SK-N-SH (cell line): ENCODE data around the gene NADK. TPM values are rescaled to one million over a fixed set of nuclear protein-coding genes. Genes with fewer than 3 reads are reported as not detected.

Experiments
- CTCF ChIA-PET: fragments of 300-600, 350-600 bp; formaldehyde crosslinking; extraction: SDS; loops from one replicate; lab custom pipeline; 2021; lab: Yijun Ruan, JAX
- POLR2A ChIA-PET: fragments of 350-600 bp; sonication (Branson Sonifier 250); formaldehyde crosslinking; extraction: SDS; loops from one replicate; lab custom pipeline; 2020; ENCODE audit warnings: antibody characterized with exemption, inconsistent platforms; lab: Yijun Ruan, JAX
- DNase-seq: peaks from one replicate; pipeline ENCODE4 v3.0.0; 2012
- H2AFZ ChIP-seq: fragments of 200-600 bp; sonication (generic); 2 replicates; pipeline ENCODE4 v1.8.1; 2016; ENCODE audit warnings: antibody characterized with exemption, mild to moderate bottlenecking, low read depth
- H3F3A ChIP-seq: fragments of 200-600 bp; sonication (generic); replicated peaks from 2 replicates; pipeline ENCODE3; 2016; ENCODE audit warnings: antibody characterized with exemption, mild to moderate bottlenecking; ENCODE audit not compliant: insufficient read depth
- H3K27ac ChIP-seq, 2 experiments: fragments of 200-500 bp in 1 of 2; fragments of 200-600 bp in 1 of 2; sonication (Bioruptor generic) in 1 of 2; sonication (generic), shearing (Covaris generic) in 1 of 2; 2 replicates each; pipeline versions ENCODE4 v1.5.1 to v1.6.1; 2014 to 2016; ENCODE audit warnings: low read depth in 2 of 2, inconsistent platforms in 1 of 2, low read length in 1 of 2, mild to moderate bottlenecking in 1 of 2, mixed read lengths in 1 of 2
- H3K27me3 ChIP-seq: fragments of 200-600 bp; sonication (generic), shearing (Covaris generic); 2 replicates; pipeline ENCODE4 v1.6.1; 2016; ENCODE audit warnings: mixed run types; ENCODE audit not compliant: insufficient read depth
- H3K36me3 ChIP-seq, 2 experiments: fragments of 200-500 bp in 1 of 2; fragments of 200-600 bp in 1 of 2; sonication (Bioruptor generic) in 1 of 2; sonication (generic) in 1 of 2; replicated peaks in 1 of 2; 2 replicates each; pipeline versions ENCODE3 to v1.5.1; 2014 to 2016; ENCODE audit warnings: low read length in 1 of 2, mild to moderate bottlenecking in 1 of 2; ENCODE audit not compliant: insufficient read depth in 2 of 2, control insufficient read depth in 1 of 2
- H3K4me1 ChIP-seq, 2 experiments: fragments of 200-500 bp in 1 of 2; fragments of 200-600 bp in 1 of 2; sonication (Bioruptor generic) in 1 of 2; sonication (generic), shearing (Covaris generic) in 1 of 2; 2 replicates each; pipeline versions ENCODE4 v1.5.1 to v1.6.1; 2014 to 2016; ENCODE audit warnings: low read depth in 1 of 2, low read length in 1 of 2, mixed run types in 1 of 2; ENCODE audit not compliant: insufficient read depth in 2 of 2, control insufficient read depth in 1 of 2
- H3K4me2 ChIP-seq: fragments of 200-600 bp; sonication (generic), shearing (Covaris generic); 2 replicates; pipeline ENCODE4 v1.6.1; 2017; ENCODE audit warnings: mixed run types
- H3K4me3 ChIP-seq, 2 experiments: fragments of 200-500 bp in 1 of 2; fragments of 200-600 bp in 1 of 2; sonication (Bioruptor generic) in 1 of 2; sonication (generic), shearing (Covaris generic) in 1 of 2; 2 replicates each; pipeline versions ENCODE4 v1.5.1 to v1.8.1; 2014 to 2016; ENCODE audit warnings: low read depth in 2 of 2, inconsistent platforms in 1 of 2, low read length in 1 of 2, mild to moderate bottlenecking in 1 of 2, mixed read lengths in 1 of 2, moderate library complexity in 1 of 2
- H3K79me2 ChIP-seq: fragments of 200-600 bp; sonication (generic); 2 replicates; pipeline ENCODE4 v1.8.1; 2017; ENCODE audit warnings: mild to moderate bottlenecking; ENCODE audit not compliant: insufficient read depth
- H3K9ac ChIP-seq: fragments of 200-600 bp; sonication (generic); 2 replicates; pipeline ENCODE4 v1.6.1; 2017; ENCODE audit warnings: mixed run types
- H3K9me2 ChIP-seq: fragments of 200-600 bp; sonication (generic); 2 replicates; pipeline ENCODE4 v1.6.1; 2017; ENCODE audit warnings: mixed run types
- H3K9me3 ChIP-seq: fragments of 200-600 bp; sonication (generic); 2 replicates; pipeline ENCODE4 v1.6.1; 2017; ENCODE audit warnings: mixed run types, mild to moderate bottlenecking, moderate library complexity
- H4K20me1 ChIP-seq: fragments of 200-600 bp; sonication (generic); 2 replicates; pipeline ENCODE4 v1.6.1; 2017; ENCODE audit warnings: mild to moderate bottlenecking, mixed run types; ENCODE audit not compliant: insufficient read depth
- CTCF ChIP-seq: fragments of 200-600 bp; sonication (generic); IDR thresholded peaks from 2 replicates; pipeline ENCODE4 v1.6.1; 2017; ENCODE audit warnings: antibody characterized with exemption, mild to moderate bottlenecking, moderate library complexity
- EP300 ChIP-seq, 2 experiments: IDR thresholded peaks; 2 replicates each; pipeline versions ENCODE4 v1.4.0 to v1.6.1; 2012; ENCODE audit warnings: borderline replicate concordance in 1 of 2, low read depth in 1 of 2, low read length in 1 of 2
- EZH2phosphoT487 ChIP-seq: fragments of 200-600 bp; sonication (generic); IDR thresholded peaks from 2 replicates; pipeline ENCODE4 v1.6.1; 2017; ENCODE audit warnings: low read depth, mixed run types, mild to moderate bottlenecking, antibody characterized with exemption, moderate library complexity, borderline replicate concordance
- FOXM1 ChIP-seq: IDR thresholded peaks from 2 replicates; pipeline ENCODE4 v1.4.0; 2012; ENCODE audit warnings: low read depth, mild to moderate bottlenecking
- GABPA ChIP-seq: IDR thresholded peaks from 2 replicates; pipeline ENCODE4 v1.4.0; 2012; ENCODE audit warnings: low read depth, mild to moderate bottlenecking
- GATA2 ChIP-seq: sonication (generic); formaldehyde crosslinking; IDR thresholded peaks from 2 replicates; pipeline ENCODE4 v1.5.0; 2020; ENCODE audit warnings: mild to moderate bottlenecking, missing genetic modification reagents
- IRF3 ChIP-seq: fragments of 150-350 bp; IDR thresholded peaks from 2 replicates; pipeline ENCODE4 v1.6.1; 2016; ENCODE audit warnings: mild to moderate bottlenecking, low read depth, low read length
- JUND ChIP-seq: IDR thresholded peaks from 2 replicates; pipeline ENCODE4 v1.4.0; 2012
- MAX ChIP-seq: IDR thresholded peaks from 2 replicates; pipeline ENCODE4 v1.4.0; 2012; ENCODE audit warnings: low read depth
- MXI1 ChIP-seq: IDR thresholded peaks from 2 replicates; pipeline ENCODE4 v1.6.1; 2012; ENCODE audit warnings: mild to moderate bottlenecking, low read depth, low read length, improper control_type of control experiment
- NRF1 ChIP-seq: IDR thresholded peaks from 2 replicates; pipeline ENCODE4 v1.6.1; 2012; ENCODE audit warnings: low read depth, mild to moderate bottlenecking, low read length
- POLR2AphosphoS5 ChIP-seq: IDR thresholded peaks from 2 replicates; pipeline ENCODE4 v1.6.1; 2012; ENCODE audit warnings: low read depth, low read length
- RAD21 ChIP-seq: IDR thresholded peaks from 2 replicates; pipeline ENCODE4 v1.6.1; 2012; ENCODE audit warnings: mild to moderate bottlenecking, low read length
- RCOR1 ChIP-seq: fragments of 150-350 bp; IDR thresholded peaks from 2 replicates; pipeline ENCODE4 v1.6.1; 2017; ENCODE audit warnings: antibody characterized with exemption, low read length
- RFX5 ChIP-seq: IDR thresholded peaks from 2 replicates; pipeline ENCODE4 v1.6.1; 2012; ENCODE audit warnings: mild to moderate bottlenecking, improper control_type of control experiment, low read length
- SIN3A ChIP-seq: IDR thresholded peaks from 2 replicates; pipeline ENCODE4 v1.6.1; 2012; ENCODE audit warnings: low read depth, mild to moderate bottlenecking, low read length, moderate library complexity, borderline replicate concordance
- SMC3 ChIP-seq: IDR thresholded peaks from 2 replicates; pipeline ENCODE4 v1.6.1; 2012; ENCODE audit warnings: low read depth, low read length, improper control_type of control experiment
- TCF12 ChIP-seq: IDR thresholded peaks from 2 replicates; pipeline ENCODE4 v1.4.0; 2012
- USF2 ChIP-seq: fragments of 150-350 bp; IDR thresholded peaks from 2 replicates; pipeline ENCODE4 v1.6.1; 2017; ENCODE audit warnings: antibody characterized with exemption, low read length, low read depth, borderline replicate concordance
- ZBTB33 ChIP-seq: IDR thresholded peaks from 2 replicates; pipeline ENCODE4 v1.4.0; 2012; ENCODE audit warnings: low read depth, borderline replicate concordance
- WGBS: methylation state at CpG from one replicate; pipeline ENCODE4 v1.1.6; 2017; ENCODE audit warnings: low lambda C conversion rate; 5-methylcytosine and 5-hydroxymethylcytosine counted together
- polyA plus RNA-seq, 3 experiments: library from polyadenylated mRNA; depleted of rRNA; stranded (reverse); fragments of >200 nt; gene quantifications; 2 replicates each; pipeline ENCODE4 v1.2.3, GENCODE V29; 2012

Gene NADK
- polyA plus RNA-seq, 1 of the 3 experiments (the other 2 are of a cell fraction) = 70.4 TPM

GRCh38 chr1:1755426-1755825 lies 22.8 kb downstream of the NADK start:
- TF ChIP-seq POLR2AphosphoS5 = no peak
- TF ChIP-seq RAD21 = no peak
- TF ChIP-seq GABPA = no peak
- TF ChIP-seq GATA2 = no peak
- no peak for TF ChIP-seq JUND
- no peak for TF ChIP-seq RFX5
- no peak for TF ChIP-seq MXI1
- TF ChIP-seq, all 33 proteins: peak for 0

GRCh38 chr1:1754051-1754815 lies 24.0 kb downstream of the NADK start:
- Histone ChIP-seq H2AFZ (no peak overlapping the region), H3K79me2 (no peaks in the 10 kb centered on the region), H3K9ac (no peak overlapping the region), H4K20me1 (no peaks in the 10 kb centered on the region), H3K27ac (no peak overlapping the region), H3K4me3 (no peak overlapping the region), H3K4me2 (no peak overlapping the region), H3K36me3 (peaks cover 0 to 40% of the 10 kb centered on the region in 2 experiments), H3K27me3 (no peaks in the 10 kb centered on the region), H3F3A (no peaks in the 10 kb centered on the region), H3K4me1 (peaks cover 0 to 3% of the 10 kb centered on the region in 2 experiments; a peak in 1 of 4 replicates), H3K9me3 (no peaks in the 10 kb centered on the region), H3K9me2 (no peaks in the 10 kb centered on the region)
- POLR2A ChIA-PET = no interaction called here
- DNase-seq = no peak
- CTCF ChIA-PET = interaction anchor here (0.9 kb wide), 2 partner anchors 152 kb away, joined by 3 read pairs; no protein-coding TSS in a partner anchor
- WGBS = 92% methylated on average over 24 of the region's 49 CpGs
- TF ChIP-seq ZBTB33 = no peak
- TF ChIP-seq MAX = no peak
- TF ChIP-seq EP300 (IDR thresholded peaks at IDR 0.05; ENCODE audit: borderline replicate concordance in 1 of 2, low read depth in 1 of 2, low read length in 1 of 2) = no peak
- TF ChIP-seq EZH2phosphoT487 = no peak
- no peak for TF ChIP-seq MXI1
- TF ChIP-seq CTCF = no peak
- no peak for TF ChIP-seq GABPA
- no peak for TF ChIP-seq IRF3
- no peak for TF ChIP-seq TCF12
- TF ChIP-seq NRF1 = no peak
- TF ChIP-seq JUND = no peak
- no peak for TF ChIP-seq FOXM1
- TF ChIP-seq USF2 = no peak
- no peak for TF ChIP-seq SMC3
- no peak for TF ChIP-seq RCOR1
- no peak for TF ChIP-seq SIN3A

More at GRCh38 chr1:1755426-1755825, 22.8 kb downstream of the NADK start:
- H4K20me1 ChIP-seq = no peaks in the 10 kb centered on the region
- 89% methylated on average over 11 of the region's 19 CpGs for WGBS
- ChIA-PET POLR2A (no interaction called here), CTCF (interaction anchor here (0.9 kb wide), 1 partner anchor 151 kb away, joined by 3 read pairs; no protein-coding TSS in a partner anchor)
- H3K27me3 ChIP-seq = no peaks in the 10 kb centered on the region
- no peaks in the 10 kb centered on the region for H3K79me2 ChIP-seq
- H3K36me3 ChIP-seq = peaks cover 0 to 52% of the 10 kb centered on the region in 2 experiments
- no peak overlapping the region for H3K9ac ChIP-seq
- H3F3A ChIP-seq = no peaks in the 10 kb centered on the region
- H2AFZ ChIP-seq = no peak overlapping the region
- no peak for DNase-seq
- no peak overlapping the region for H3K4me2 ChIP-seq
- H3K4me1 ChIP-seq = peaks cover 0 to 4% of the 10 kb centered on the region in 2 experiments; a peak in 1 of 4 replicates
- no peaks in the 10 kb centered on the region for H3K9me3 ChIP-seq
- no peak overlapping the region for H3K27ac ChIP-seq
- no peak overlapping the region for H3K4me3 ChIP-seq
- no peaks in the 10 kb centered on the region for H3K9me2 ChIP-seq
